ENCODE data around the gene GNG10.

DNA sequence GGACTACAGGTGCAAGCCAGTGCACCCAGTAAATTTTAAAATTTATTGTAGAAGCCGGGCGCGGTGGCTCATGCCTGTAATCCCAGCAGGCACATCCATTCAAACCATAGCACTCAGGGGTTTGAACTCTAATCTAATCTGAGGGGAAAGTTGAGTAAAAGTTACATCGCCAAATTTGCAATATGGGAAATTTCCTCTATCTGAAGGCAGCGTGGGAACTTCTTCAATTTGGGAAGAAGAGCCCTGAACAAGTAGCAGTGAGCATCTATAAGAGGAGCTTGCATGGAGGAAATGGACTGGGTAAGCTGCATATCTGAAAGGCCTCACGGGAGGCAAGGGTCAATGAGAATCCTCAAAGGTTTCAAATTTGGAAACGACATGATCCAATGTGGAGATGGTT lies 33.0 kb upstream of the GNG10 start:
- TF ChIP-seq, protein P1, sequence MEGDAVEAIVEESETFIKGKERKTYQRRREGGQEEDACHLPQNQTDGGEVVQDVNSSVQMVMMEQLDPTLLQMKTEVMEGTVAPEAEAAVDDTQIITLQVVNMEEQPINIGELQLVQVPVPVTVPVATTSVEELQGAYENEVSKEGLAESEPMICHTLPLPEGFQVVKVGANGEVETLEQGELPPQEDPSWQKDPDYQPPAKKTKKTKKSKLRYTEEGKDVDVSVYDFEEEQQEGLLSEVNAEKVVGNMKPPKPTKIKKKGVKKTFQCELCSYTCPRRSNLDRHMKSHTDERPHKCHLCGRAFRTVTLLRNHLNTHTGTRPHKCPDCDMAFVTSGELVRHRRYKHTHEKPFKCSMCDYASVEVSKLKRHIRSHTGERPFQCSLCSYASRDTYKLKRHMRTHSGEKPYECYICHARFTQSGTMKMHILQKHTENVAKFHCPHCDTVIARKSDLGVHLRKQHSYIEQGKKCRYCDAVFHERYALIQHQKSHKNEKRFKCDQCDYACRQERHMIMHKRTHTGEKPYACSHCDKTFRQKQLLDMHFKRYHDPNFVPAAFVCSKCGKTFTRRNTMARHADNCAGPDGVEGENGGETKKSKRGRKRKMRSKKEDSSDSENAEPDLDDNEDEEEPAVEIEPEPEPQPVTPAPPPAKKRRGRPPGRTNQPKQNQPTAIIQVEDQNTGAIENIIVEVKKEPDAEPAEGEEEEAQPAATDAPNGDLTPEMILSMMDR (IDR thresholded peaks at IDR 0.05) = no peak
- no peak for TF ChIP-seq ZFX (IDR thresholded peaks at IDR 0.05; ENCODE audit: borderline replicate concordance)

Data from 22Rv1 (cell line).